GM23338 (cell line): Measurements from ENCODE around the gene HECTD1. TPM values are rescaled to one million over a fixed set of nuclear protein-coding genes. Genes with fewer than 3 reads are reported as not detected.
"Not testable (repeated sequence)": the region's sequence is repeated elsewhere in the genome, so short reads cannot be mapped to it uniquely, and the experiment has no call there.

ENCODE experiments used
- ATAC-seq: fragments of 200-7000 bp; cut with Tn5 transposase; 3 replicates; pipeline ENCODE4 v1.9.1; 2020
- DNase-seq: peaks from one replicate; pipeline ENCODE4 v3.0.0-alpha.2; 2015; ENCODE audit warnings: low spot score
- H2AFZ ChIP-seq: fragments of 200-600 bp; sonication (generic); 2 replicates; pipeline ENCODE4 v1.8.0; 2016; ENCODE audit warnings: antibody characterized with exemption, mild to moderate bottlenecking, moderate library complexity
- H3F3A ChIP-seq: fragments of 200-600 bp; sonication (generic); replicated peaks from 2 replicates; pipeline ENCODE4 v1.8.0; 2017; ENCODE audit warnings: antibody characterized with exemption, mixed run types, low read depth
- H3K27ac ChIP-seq: fragments of 200-600 bp; sonication (generic); 2 replicates; pipeline ENCODE4 v1.6.1; 2016; ENCODE audit warnings: low read depth
- H3K27me3 ChIP-seq: fragments of 200-600 bp; sonication (generic); 2 replicates; pipeline ENCODE4 v1.8.0; 2016; ENCODE audit warnings: mild to moderate bottlenecking, mixed run types, moderate library complexity; ENCODE audit not compliant: insufficient read depth
- H3K36me3 ChIP-seq: fragments of 200-600 bp; sonication (generic); 2 replicates; pipeline ENCODE4 v1.8.0; 2016; ENCODE audit warnings: mild to moderate bottlenecking; ENCODE audit not compliant: insufficient read depth
- H3K4me1 ChIP-seq: fragments of 200-600 bp; sonication (generic); 2 replicates; pipeline ENCODE4 v1.8.0; 2016; ENCODE audit warnings: mild to moderate bottlenecking, moderate library complexity; ENCODE audit not compliant: insufficient read depth
- H3K4me2 ChIP-seq: fragments of 200-600 bp; sonication (generic); 2 replicates; pipeline ENCODE4 v1.7.1; 2017; ENCODE audit warnings: mixed run types
- H3K4me3 ChIP-seq: fragments of 200-600 bp; sonication (generic); 2 replicates; pipeline ENCODE4 v1.6.1; 2016; ENCODE audit warnings: mixed run types
- H3K79me2 ChIP-seq: fragments of 200-600 bp; sonication (generic); replicated peaks from 2 replicates; pipeline ENCODE4 v1.8.0; 2017; ENCODE audit warnings: mild to moderate bottlenecking; ENCODE audit not compliant: insufficient read depth
- H3K9me2 ChIP-seq: fragments of 200-600 bp; sonication (generic); 2 replicates; pipeline ENCODE4 v1.8.0; 2017; ENCODE audit not compliant: insufficient read depth
- H4K20me1 ChIP-seq: fragments of 200-600 bp; sonication (generic); replicated peaks from 2 replicates; pipeline ENCODE4 v1.8.0; 2017; ENCODE audit warnings: mild to moderate bottlenecking; ENCODE audit not compliant: insufficient read depth
- H3K27ac Mint-ChIP-seq: 2 replicates; pipeline ENCODE4 v1.8.0; 2020; ENCODE audit warnings: inconsistent platforms, mild to moderate bottlenecking, moderate library complexity, mixed read lengths
- H3K27me3 Mint-ChIP-seq: 3 replicates; pipeline ENCODE4 v1.8.0; 2022; ENCODE audit warnings: low read depth, mild to moderate bottlenecking, moderate library complexity, mixed read lengths, inconsistent platforms; ENCODE audit not compliant: insufficient read depth, poor library complexity
- H3K36me3 Mint-ChIP-seq: 3 replicates; pipeline ENCODE4 v1.8.0; 2021; ENCODE audit warnings: low read depth, mild to moderate bottlenecking, inconsistent platforms, moderate library complexity, mixed read lengths
- H3K4me1 Mint-ChIP-seq: 3 replicates; pipeline ENCODE4 v1.8.0; 2020; ENCODE audit warnings: mild to moderate bottlenecking, inconsistent platforms, mixed read lengths
- H3K4me3 Mint-ChIP-seq: 3 replicates; pipeline ENCODE4 v1.8.0; 2021; ENCODE audit warnings: moderate library complexity, mild to moderate bottlenecking, inconsistent platforms, mixed read lengths
- H3K9me3 Mint-ChIP-seq: 3 replicates; pipeline ENCODE4 v1.8.0; 2020; ENCODE audit warnings: moderate library complexity, mild to moderate bottlenecking, inconsistent platforms, mixed read lengths
- CREB1 ChIP-seq: fragments of 250-450 bp; sonication (Bioruptor Pico); IDR thresholded peaks from 2 replicates; pipeline ENCODE4 v1.5.0; 2020; ENCODE audit warnings: low read depth, mild to moderate bottlenecking, moderate library complexity
- ETS1 ChIP-seq: IDR thresholded peaks from 2 replicates; pipeline ENCODE4 v1.6.1; 2016; ENCODE audit warnings: antibody characterized with exemption
- EZH2phosphoT487 ChIP-seq: fragments of 200-600 bp; sonication (generic); IDR thresholded peaks from one replicate; pipeline ENCODE4 v1.8.1; 2018; ENCODE audit warnings: antibody characterized with exemption; ENCODE audit not compliant: unreplicated experiment
- JUNB ChIP-seq: IDR thresholded peaks from one replicate; pipeline ENCODE4 v1.6.1; 2016; ENCODE audit warnings: antibody characterized with exemption; ENCODE audit not compliant: unreplicated experiment
- NANOG ChIP-seq: IDR thresholded peaks from 2 replicates; pipeline ENCODE4 v1.6.1; 2016; ENCODE audit warnings: antibody characterized with exemption, borderline replicate concordance
- POLR2AphosphoS5 ChIP-seq: IDR thresholded peaks from 2 replicates; pipeline ENCODE4 v1.6.1; 2016; ENCODE audit warnings: antibody characterized with exemption, low read depth
- REST ChIP-seq: IDR thresholded peaks from one replicate; pipeline ENCODE4 v1.6.1; 2018; ENCODE audit warnings: antibody characterized with exemption; ENCODE audit not compliant: unreplicated experiment
- STAT1 ChIP-seq: IDR thresholded peaks from one replicate; pipeline ENCODE4 v1.6.1; 2016; ENCODE audit warnings: antibody characterized with exemption; ENCODE audit not compliant: unreplicated experiment
- ZNF114 ChIP-seq: fragments of 250-450 bp; sonication (Bioruptor Pico); IDR thresholded peaks from 2 replicates; pipeline ENCODE4 v1.5.0; 2020; ENCODE audit warnings: mild to moderate bottlenecking, moderate library complexity
- ZNF331 ChIP-seq: fragments of 250-450 bp; sonication (Bioruptor Pico); IDR thresholded peaks from 2 replicates; pipeline ENCODE4 v1.5.0; 2020; ENCODE audit warnings: low read depth, mild to moderate bottlenecking, moderate library complexity
- polyA plus RNA-seq: library from polyadenylated mRNA; unstranded; fragments of >200 nt; fragmentation: Nextera tagmentation; extraction: Ambion mirVana; gene quantifications from 2 replicates; pipeline ENCODE4 v1.2.1, GENCODE V29; 2016
- total RNA-seq: library from RNA; depleted of rRNA; stranded (reverse); fragments of >200 nt; shearing (Covaris generic); gene quantifications from 2 replicates; pipeline ENCODE4 v1.2.3, GENCODE V29; 2014

Gene HECTD1
- total and polyA plus RNA-seq, 2 experiments from 2014 or later, result 42.1 to 132 TPM

GRCh38 chr14:31090883-31091764, 116.5 kb downstream of the HECTD1 start:
- DNase-seq, result no peak
- H3K4me1 ChIP-seq, result no peaks in the 10 kb centered on the region
- no peak for ATAC-seq
- H3K36me3 ChIP-seq, result no peaks in the 10 kb centered on the region
- no peaks in the 10 kb centered on the region for H3K79me2 ChIP-seq
- H3K27ac Mint-ChIP-seq, result no peak overlapping the region; the same call in 1 of the 2 replicates
- H3K36me3 Mint-ChIP-seq, result 0 out of 3 replicates have a peak, but pooled peaks cover 2% of the 10 kb centered on the region
- H4K20me1 ChIP-seq, result no peaks in the 10 kb centered on the region
- no peak overlapping the region for H2AFZ ChIP-seq
- H3K4me2 ChIP-seq, result no peak overlapping the region
- no peaks in the 10 kb centered on the region for H3K9me3 Mint-ChIP-seq
- H3K4me3 ChIP-seq, result no peak overlapping the region
- H3K27me3 ChIP-seq, result no peaks in the 10 kb centered on the region
- no peaks in the 10 kb centered on the region for H3K4me1 Mint-ChIP-seq
- TF ChIP-seq CREB1 (CRISPR knock-in tag) (no peak), ZNF114 (CRISPR knock-in tag) (no peak), NANOG (no peak), REST (no peak), POLR2AphosphoS5 (no peak), JUNB (no peak), ETS1 (no peak), STAT1 (no peak), EZH2phosphoT487 (no peak), ZNF331 (no peak)
- no peak overlapping the region for H3K27ac ChIP-seq
- no peaks in the 10 kb centered on the region for H3K9me2 ChIP-seq
- H3K4me3 Mint-ChIP-seq, result no peak overlapping the region
- peaks cover 2% of the 10 kb centered on the region for H3K27me3 Mint-ChIP-seq
- H3F3A ChIP-seq, result no peaks in the 10 kb centered on the region

GRCh38 chr14:31086466-31086865, 121.1 kb downstream of the HECTD1 start:
- not testable (repeated sequence) for H3K27me3 ChIP-seq, H3K4me1 ChIP-seq, H3K4me1 Mint-ChIP-seq, H4K20me1 ChIP-seq, H3K36me3 Mint-ChIP-seq, ATAC-seq, H3K9me2 ChIP-seq, H3K27ac Mint-ChIP-seq, DNase-seq, H3K27me3 Mint-ChIP-seq, H3F3A ChIP-seq, H3K79me2 ChIP-seq, H3K36me3 ChIP-seq, H3K4me2 ChIP-seq, H3K9me3 Mint-ChIP-seq, H3K27ac ChIP-seq, H3K4me3 ChIP-seq, H3K4me3 Mint-ChIP-seq, H2AFZ ChIP-seq
